DMS153 treated with DMSO at 0.1 percent for 48 hours (cell line): ENCODE data around the gene DIP2C.
"Not testable (repeated sequence)": the region's sequence is repeated elsewhere in the genome, so short reads cannot be mapped to it uniquely, and the experiment has no call there.

Experiments
- DNase-seq: peaks from one replicate; lab custom pipeline; 2025; ENCODE audit not compliant: unreplicated experiment; lab: John Stamatoyannopoulos, UW

Gene DIP2C

DNA sequence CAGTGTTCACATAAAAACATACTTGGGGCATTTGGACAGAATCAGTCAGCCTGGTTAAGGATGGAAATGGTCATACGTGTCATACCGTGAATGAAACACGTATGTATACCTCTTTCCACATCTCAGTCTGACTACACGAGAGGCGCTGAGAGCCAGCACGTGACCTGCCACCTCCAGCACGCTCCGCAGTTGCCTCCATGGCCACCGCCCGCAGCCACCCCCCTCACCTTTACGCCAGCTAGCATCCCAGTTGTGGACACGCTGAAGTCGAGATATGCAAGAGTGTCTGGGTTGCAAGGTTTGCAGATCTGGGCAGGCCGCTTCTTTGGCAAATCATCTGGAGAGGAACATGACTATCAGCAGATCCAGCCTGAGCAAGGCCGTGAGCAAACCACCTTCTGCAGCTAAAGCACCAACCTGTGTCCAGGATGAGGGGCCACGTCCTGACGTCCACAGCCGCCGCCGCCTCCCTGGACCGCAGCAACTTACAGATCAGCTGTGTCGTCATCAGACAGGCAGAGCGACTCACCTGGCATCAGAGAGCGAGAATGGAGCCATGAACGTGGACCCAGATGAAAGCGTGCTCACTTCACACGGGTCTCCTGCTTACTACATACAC lies 344.8 kb downstream of the DIP2C start:
- DNase-seq = no peak

GRCh38 chr10:343231-344220 lies 345.9 kb downstream of the DIP2C start:
- DNase-seq = no peak

GRCh38 chr10:341081-341740 lies 348.3 kb downstream of the DIP2C start:
- DNase-seq = no peak

DNA sequence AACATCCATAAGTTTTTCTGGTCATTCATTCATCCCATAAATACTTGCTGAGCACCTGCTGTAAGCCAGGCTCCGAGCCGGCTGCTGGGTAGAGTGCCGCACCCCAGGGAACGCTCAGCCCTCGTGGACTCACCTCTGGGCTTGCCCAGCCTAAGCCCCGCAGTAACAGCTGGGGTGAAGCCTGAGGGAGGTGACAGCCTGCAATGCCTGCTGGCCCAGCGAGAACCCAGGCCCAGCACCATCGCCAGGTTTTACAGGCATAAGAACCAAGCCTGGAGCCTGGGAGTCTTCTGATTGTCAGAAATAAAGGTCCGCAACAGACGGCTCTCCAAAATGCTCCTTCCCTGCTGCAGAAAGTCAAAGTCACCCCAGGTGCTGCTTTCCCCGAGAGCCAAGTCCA lies 348.8 kb downstream of the DIP2C start:
- DNase-seq = no peak

- DNase-seq = no peak
Observed at GRCh38 chr10:339038-339391, 350.5 kb downstream of the DIP2C start.

DNA sequence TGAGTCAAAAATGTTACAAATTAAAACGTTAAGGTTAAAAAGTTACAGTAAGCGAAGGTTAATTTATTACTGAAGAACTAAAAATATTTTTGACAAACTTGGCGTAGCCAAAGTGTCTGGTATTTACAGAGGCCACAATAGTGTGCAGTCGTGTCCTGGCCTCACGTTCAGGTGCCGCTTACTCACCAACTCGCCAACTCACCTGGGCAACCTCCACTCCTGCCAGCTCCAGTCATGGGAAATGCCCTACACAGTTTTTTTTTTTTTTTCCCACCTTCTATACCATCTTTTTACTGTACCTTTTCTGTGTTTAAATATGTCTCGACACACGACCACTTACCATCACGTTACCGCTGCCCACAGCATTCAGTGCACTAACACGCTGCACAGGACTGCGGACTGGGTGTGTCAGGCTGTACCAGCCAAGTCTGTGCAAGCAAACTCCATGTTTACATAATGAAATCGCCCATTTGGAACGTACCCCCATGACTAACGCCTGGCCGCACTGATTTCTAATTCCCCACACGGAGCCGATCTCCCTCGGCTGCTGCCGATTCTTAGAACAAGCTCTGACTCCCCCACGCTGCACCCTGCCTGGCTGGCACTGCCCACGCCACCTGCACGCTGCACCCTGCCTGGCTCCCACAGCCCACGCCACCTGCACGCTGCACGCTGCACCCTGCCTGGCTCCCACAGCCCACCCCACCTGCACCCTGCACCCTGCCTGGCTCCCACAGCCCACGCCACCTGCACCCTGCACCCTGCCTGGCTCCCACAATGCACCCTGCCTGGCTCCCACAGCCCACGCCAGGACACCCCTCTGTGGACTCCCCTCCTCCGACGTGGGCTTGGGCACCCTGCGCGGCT lies 351.1 kb downstream of the DIP2C start:
- no peak for DNase-seq

DNA sequence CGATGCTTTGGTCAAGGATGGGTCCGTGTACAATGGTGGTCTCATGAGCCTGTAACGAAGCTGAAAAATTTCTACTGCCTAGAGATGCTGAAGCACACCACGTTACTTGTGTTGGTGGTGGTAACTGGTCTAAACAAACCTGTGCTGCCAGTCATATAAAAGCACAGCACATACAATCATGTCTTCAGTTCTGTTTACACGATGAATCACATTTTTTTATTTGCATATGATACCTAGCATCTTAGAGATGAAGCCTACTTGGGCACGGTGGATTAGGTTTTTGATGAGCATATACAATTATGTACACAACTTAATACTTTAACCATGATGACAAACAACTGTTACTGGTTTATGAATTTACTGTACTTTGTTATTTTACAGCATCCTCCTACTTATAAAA lies 353.2 kb downstream of the DIP2C start:
- DNase-seq = no peak

GRCh38 chr10:335151-335800 lies 354.2 kb downstream of the DIP2C start:
- DNase-seq = no peak

DNA sequence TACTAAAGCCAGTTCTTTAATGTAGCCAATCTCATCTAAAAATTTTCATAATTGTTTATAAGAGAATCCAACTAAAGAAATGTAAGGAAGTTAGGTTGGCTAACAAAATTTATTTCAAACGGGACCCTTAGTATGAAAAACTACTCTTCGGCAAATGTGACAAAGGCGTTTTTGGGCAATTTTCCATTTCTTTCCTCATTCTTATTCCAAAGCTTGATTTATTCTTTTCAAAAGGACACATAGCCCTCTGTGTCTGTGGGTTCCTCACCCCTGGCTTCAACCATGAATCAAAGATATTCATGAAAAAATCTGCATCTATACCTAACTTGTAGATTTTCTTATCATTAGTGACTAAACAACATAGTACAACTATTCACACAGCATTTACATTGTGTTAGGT lies 358.3 kb downstream of the DIP2C start:
- no peak for DNase-seq

GRCh38 chr10:329361-330099 lies 359.9 kb downstream of the DIP2C start:
- peak; percentile 37 for DNase-seq

DNA sequence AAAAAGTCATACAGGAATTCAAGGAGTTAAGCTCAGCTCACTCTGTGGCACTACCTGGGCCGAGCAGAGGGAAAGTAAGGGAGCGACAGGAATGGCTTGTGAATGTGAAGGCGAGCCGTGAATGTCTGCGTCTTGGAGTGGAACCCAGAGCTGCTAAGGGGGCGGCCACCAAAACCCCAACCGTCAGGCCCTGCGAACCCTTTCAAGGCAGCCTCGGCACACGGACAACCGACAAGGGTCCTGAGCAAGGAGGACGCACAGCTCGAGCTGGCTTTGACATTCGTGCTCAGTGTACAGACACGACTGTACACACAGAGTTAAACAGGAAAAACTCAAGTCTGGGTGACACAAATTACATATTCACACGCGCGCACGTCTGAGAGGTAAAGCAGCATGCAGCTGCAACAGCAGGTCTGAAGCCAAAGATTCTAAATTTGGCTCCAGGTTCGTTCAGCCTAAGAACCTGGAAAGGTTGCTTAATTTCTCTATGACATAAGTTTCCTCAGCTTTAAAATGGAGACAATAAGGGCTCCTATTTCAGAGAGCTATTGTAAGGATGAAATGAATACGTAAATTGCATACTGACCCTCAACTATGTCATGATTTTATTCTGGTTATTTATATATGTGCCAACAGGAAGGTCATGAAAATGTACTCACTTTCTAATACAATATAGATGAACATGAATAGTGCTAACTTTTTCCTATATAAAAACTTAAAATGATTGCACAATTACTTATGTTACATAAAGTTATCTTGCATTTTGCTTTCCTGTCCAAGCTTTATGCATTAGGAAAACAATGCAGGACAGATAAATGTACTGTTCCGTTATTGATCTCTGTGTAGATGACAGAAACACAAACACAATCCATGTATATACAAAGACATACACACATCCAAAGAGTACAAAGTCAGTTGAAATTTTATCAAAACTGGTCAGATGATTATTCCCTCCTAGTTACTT lies 361.3 kb downstream of the DIP2C start:
- no peak for DNase-seq

DNA sequence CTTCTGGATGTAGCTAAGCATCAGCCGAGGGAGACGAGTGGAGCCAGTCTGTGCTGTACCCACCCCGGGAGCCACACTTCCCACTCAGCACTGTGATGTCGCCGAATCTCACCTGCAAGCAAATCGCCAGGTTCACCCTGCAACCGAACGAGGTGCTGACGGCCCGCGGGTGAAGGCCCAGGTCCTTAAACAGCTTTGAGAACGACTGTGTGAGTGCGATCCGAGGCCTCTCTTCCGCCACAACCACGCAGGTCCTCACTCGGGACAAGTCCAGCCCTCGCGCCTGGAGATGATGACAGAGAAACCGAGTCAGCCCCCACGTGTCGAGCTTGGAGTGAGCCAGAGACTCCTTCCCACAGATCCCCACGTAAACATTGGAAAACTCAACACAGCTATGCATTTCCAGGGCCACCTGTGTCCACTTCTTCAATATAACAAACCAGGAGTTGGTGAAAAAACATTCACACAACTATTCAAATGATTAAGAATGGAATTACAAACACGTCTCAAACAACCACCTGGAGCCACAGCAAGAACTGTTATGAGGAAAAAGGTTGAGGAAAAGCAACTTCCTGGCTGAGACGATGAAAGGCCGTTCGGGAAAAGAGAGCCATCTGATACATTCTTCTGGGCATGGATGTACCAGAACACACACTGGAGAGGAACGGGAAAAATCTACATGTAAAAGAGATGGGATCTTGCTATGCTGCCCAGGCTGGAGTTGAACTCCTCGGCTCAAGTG lies 362.4 kb downstream of the DIP2C start:
- DNase-seq = no peak

GRCh38 chr10:326350-326749 lies 363.1 kb downstream of the DIP2C start:
- DNase-seq = no peak

- DNase-seq = no peak
Observed at GRCh38 chr10:325282-325681, 364.2 kb downstream of the DIP2C start.

- DNase-seq = no peak
Observed at GRCh38 chr10:324593-324992, 364.9 kb downstream of the DIP2C start.

DNA sequence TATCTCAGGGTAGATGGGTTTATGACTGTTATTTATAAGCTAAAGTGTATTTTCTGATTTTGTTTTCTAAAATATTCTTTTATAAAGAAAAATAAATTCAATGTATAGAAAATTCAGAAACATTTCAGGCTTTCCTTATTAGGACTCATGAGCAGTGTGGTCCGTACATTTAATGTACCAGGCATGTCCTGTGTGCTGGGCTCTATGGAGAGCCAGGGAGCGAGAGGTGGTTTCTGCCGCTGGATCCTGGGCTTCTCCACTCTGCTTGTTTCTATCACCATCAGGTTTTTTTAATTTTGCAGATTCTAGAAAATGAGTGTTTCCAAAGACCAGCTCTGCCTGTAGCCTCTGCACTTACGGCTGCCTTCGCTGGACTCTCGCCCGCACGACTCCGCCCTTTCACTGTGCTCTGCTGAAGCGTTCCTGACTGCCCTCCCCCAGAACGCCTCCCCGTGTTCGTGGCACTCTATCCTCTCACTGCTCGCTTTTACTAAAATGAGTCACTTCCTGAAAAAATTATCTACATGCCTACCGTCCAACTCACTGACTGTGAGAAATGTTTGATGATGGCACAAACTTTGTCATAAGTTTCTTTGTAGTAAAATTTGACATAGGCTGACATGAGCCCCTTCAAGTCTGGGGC lies 365.7 kb downstream of the DIP2C start:
- DNase-seq = no peak

DNA sequence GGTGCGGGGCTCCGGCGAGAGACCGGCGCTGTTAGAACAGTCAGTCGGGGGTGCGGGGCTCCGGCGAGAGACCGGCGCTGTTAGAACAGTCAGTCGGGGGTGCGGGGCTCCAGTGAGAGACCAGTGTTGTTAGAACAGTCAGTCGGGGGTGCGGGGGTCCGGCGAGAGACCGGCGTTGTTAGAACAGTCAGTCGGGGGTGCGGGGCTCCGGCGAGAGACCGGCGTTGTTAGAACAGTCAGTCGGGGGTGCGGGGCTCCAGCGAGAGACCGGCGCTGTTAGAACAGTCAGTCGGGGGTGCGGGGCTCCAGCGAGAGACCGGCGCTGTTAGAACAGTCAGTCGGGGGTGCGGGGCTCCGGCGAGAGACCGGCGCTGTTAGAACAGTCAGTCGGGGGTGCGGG lies 366.4 kb downstream of the DIP2C start:
- not testable (repeated sequence) for DNase-seq
